GM12864 (cell line): ENCODE data around the gene GNA15.

ENCODE experiments used
- DNase-seq: peaks from one replicate; pipeline ENCODE4 v3.0.0-alpha.2; 2011; ENCODE audit warnings: low read depth
- H3K4me3 ChIP-seq: 2 replicates; pipeline ENCODE4 v1.5.1; 2011; ENCODE audit warnings: mild to moderate bottlenecking, low read depth, low read length, control low read depth
- TF ChIP-seq, protein P1 (sequence below): IDR thresholded peaks from 2 replicates; pipeline ENCODE4 v1.5.1; 2011; ENCODE audit warnings: low read depth, mild to moderate bottlenecking, moderate library complexity, low read length, control low read depth, inconsistent platforms; ENCODE audit errors: missing control alignments

The GNA15 gene

DNA sequence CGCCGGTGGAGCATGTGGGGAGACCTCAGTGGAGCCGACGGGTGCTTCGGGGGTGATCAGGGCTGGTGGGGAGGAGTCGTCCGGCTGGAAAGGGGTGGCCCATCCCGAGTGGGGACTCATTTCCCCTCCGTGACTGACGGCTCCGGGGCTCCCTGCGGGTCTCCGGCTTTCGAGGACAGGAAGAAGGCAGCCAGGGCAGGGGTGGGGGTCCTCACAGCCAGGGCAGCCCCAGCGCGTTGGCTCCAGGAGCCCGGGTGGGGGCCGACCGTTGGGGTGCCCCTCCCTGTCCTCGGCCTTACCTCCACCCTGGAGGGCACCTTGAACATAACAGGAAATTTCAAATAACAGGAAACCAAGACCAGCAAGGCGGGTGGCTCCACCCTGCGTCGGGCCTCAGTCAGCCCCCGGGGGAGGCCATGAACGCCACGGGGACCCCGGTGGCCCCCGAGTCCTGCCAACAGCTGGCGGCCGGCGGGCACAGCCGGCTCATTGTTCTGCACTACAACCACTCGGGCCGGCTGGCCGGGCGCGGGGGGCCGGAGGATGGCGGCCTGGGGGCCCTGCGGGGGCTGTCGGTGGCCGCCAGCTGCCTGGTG lies 42.6 kb downstream of the GNA15 start, which contains the start of gene S1PR4:
Gene S1PR4 (plus strand): TSS at position 393 of the 596 bp plus-strand sequence. CDS start 24 bp downstream, at position 417.
- TF ChIP-seq, protein P1, sequence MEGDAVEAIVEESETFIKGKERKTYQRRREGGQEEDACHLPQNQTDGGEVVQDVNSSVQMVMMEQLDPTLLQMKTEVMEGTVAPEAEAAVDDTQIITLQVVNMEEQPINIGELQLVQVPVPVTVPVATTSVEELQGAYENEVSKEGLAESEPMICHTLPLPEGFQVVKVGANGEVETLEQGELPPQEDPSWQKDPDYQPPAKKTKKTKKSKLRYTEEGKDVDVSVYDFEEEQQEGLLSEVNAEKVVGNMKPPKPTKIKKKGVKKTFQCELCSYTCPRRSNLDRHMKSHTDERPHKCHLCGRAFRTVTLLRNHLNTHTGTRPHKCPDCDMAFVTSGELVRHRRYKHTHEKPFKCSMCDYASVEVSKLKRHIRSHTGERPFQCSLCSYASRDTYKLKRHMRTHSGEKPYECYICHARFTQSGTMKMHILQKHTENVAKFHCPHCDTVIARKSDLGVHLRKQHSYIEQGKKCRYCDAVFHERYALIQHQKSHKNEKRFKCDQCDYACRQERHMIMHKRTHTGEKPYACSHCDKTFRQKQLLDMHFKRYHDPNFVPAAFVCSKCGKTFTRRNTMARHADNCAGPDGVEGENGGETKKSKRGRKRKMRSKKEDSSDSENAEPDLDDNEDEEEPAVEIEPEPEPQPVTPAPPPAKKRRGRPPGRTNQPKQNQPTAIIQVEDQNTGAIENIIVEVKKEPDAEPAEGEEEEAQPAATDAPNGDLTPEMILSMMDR: no peak
- peak within 1 kb of the TSS; percentile 74 for H3K4me3 ChIP-seq
- DNase-seq: no peak

DNA sequence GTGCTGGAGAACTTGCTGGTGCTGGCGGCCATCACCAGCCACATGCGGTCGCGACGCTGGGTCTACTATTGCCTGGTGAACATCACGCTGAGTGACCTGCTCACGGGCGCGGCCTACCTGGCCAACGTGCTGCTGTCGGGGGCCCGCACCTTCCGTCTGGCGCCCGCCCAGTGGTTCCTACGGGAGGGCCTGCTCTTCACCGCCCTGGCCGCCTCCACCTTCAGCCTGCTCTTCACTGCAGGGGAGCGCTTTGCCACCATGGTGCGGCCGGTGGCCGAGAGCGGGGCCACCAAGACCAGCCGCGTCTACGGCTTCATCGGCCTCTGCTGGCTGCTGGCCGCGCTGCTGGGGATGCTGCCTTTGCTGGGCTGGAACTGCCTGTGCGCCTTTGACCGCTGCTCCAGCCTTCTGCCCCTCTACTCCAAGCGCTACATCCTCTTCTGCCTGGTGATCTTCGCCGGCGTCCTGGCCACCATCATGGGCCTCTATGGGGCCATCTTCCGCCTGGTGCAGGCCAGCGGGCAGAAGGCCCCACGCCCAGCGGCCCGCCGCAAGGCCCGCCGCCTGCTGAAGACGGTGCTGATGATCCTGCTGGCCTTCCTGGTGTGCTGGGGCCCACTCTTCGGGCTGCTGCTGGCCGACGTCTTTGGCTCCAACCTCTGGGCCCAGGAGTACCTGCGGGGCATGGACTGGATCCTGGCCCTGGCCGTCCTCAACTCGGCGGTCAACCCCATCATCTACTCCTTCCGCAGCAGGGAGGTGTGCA lies 43.3 kb downstream of the GNA15 start:
- no peak for DNase-seq
- peak overlapping the region; percentile 74 for H3K4me3 ChIP-seq
- TF ChIP-seq, protein P1: no peak

DNA sequence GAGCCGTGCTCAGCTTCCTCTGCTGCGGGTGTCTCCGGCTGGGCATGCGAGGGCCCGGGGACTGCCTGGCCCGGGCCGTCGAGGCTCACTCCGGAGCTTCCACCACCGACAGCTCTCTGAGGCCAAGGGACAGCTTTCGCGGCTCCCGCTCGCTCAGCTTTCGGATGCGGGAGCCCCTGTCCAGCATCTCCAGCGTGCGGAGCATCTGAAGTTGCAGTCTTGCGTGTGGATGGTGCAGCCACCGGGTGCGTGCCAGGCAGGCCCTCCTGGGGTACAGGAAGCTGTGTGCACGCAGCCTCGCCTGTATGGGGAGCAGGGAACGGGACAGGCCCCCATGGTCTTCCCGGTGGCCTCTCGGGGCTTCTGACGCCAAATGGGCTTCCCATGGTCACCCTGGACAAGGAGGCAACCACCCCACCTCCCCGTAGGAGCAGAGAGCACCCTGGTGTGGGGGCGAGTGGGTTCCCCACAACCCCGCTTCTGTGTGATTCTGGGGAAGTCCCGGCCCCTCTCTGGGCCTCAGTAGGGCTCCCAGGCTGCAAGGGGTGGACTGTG lies 44.0 kb downstream of the GNA15 start:
- DNase-seq: no peak
- H3K4me3 ChIP-seq: peak overlapping the region; percentile 74
- TF ChIP-seq, protein P1: no peak

DNA sequence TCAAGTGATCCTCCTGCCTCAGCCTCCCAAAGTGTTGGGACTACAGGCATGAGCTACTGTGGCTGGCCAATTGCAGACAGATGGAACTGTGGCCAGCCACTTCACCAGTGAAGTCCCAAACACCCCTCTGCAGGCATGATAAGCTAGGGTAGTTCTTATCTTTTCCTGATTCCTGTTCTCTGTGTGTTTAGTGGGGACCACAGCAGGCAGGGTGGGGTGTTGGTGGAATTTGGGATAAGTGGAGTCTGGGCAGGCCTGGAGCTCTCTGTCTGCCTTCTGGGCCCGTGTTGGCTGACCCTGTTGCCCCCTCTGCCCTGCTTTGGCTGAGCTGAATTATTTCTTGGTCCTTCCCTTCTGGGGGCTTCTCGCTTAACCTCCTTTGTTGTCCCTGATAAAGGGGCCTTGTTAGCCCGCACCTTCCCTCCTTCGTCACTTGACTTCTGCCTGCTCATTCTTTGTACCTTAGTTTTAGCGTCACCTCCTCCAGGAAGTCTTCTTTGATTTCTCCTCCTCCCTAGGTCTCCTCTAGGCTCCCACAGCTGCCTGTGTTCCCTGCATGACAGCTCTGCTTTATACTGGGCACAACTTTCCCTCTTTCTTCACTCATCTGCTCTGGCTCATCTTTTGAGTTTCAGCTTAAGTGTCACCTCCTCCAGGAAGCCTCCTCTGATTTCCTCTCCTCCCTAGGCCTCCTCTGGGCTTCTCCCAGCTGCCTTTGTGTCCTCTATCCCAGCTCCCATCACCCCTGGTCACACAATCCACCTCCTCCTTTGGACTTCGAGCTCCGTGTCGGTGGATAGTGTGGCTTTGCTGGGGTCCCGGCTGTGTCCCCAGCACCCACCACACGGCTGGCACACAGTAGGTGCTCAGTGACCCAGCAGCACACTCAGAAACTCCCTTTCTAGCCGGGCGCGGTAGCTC lies 48.1 kb downstream of the GNA15 start:
- TF ChIP-seq, protein P1: no peak
- DNase-seq: no peak
- H3K4me3 ChIP-seq: no peak overlapping the region

DNA sequence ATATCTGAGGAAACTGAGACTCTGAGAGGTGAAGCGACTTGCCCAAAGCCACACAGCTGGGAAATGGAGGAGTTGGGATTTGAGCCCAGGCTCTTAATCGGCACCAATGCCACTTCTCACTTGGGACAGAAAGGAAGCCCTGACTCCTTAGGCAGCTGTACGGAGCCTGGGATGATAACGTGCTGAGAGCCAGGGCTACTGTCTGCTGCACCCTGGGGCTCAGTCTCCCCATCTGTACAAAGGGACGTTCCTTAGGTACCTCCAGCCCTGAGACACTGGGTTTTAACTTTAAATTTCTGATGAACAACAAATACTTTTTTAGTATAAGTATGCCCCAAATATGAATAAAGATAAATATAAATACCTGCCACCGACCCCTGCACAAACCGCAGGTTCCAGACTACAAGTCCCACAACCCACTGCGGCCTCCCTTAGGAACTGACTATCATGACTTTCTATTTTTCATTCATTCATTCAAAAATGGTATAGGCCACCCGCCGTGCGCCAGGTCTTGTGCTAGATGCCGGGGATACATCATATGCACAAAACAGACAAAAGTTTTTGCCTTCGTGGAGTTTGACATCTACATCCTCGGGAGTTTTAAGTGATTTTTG lies 49.1 kb downstream of the GNA15 start:
- H3K4me3 ChIP-seq: peak overlapping the region; percentile 85
- TF ChIP-seq, protein P1: no peak
- no peak for DNase-seq

GRCh38 chr19:3185461-3186159 lies 49.8 kb downstream of the GNA15 start, which contains the start of gene NCLN:
NCLN (plus strand) TSS chr19:3185930; CDS start chr19:3186031, 101 bp downstream.
- DNase-seq: no peak
- H3K4me3 ChIP-seq: peak within 1 kb of the TSS; percentile 85
- TF ChIP-seq, protein P1: no peak
